PC-3 (cell line): ENCODE measurements around the gene SKOR1. TPM values are rescaled to one million over a fixed set of nuclear protein-coding genes. Genes with fewer than 3 reads are reported as not detected.

Experiments
- ATAC-seq: fragments of 200-7000 bp; cut with Tn5 transposase; 2 replicates; pipeline ENCODE4 v1.9.1; 2020; ENCODE audit warnings: mild to moderate bottlenecking, moderate library complexity
- BruUV-seq: library from RNA; stranded (reverse); fragments of 400-500 nt; replicated peaks from 2 replicates; lab custom pipeline; 2021; lab: Mats Ljungman, UMichigan
- CTCF ChIA-PET: fragments of 300-600 bp; sonication (Branson Sonifier 250); formaldehyde crosslinking; loops from one replicate; lab custom pipeline; 2022; ENCODE audit warnings: antibody characterized with exemption; lab: Charles Lee
- POLR2A ChIA-PET: fragments of 300-600 bp; sonication (Branson Sonifier 250); formaldehyde crosslinking; loops from one replicate; lab custom pipeline; 2022; ENCODE audit warnings: antibody characterized with exemption; ENCODE audit not compliant: unreplicated experiment; lab: Charles Lee
- DNase-seq: peaks from one replicate; pipeline ENCODE4 v3.0.0-alpha.2; 2015
- H2AFZ ChIP-seq: fragments of 300-600 bp; sonication (generic); 2 replicates; pipeline ENCODE4 v1.6.0; 2016; ENCODE audit warnings: antibody characterized with exemption, low read length
- H3F3A ChIP-seq: fragments of 300-600 bp; sonication (generic); one replicate; pipeline ENCODE4 v1.6.0; 2017; ENCODE audit warnings: antibody characterized with exemption, low read length, control low read depth, mild to moderate bottlenecking; ENCODE audit not compliant: unreplicated experiment
- H3K27ac ChIP-seq: fragments of 300-600 bp; sonication (generic); 2 replicates; pipeline ENCODE4 v1.5.1; 2016; ENCODE audit warnings: mild to moderate bottlenecking, low read length
- H3K27me3 ChIP-seq: fragments of 300-600 bp; sonication (generic); 2 replicates; pipeline ENCODE4 v1.6.1; 2016; ENCODE audit warnings: low read length, mixed read lengths
- H3K36me3 ChIP-seq: fragments of 300-600 bp; sonication (generic); 2 replicates; pipeline ENCODE4 v1.6.1; 2016; ENCODE audit warnings: low read depth, mixed run types, low read length, mixed read lengths
- H3K4me1 ChIP-seq: fragments of 300-600 bp; sonication (generic); 2 replicates; pipeline ENCODE4 v1.5.1; 2016; ENCODE audit warnings: low read length; ENCODE audit not compliant: insufficient read depth
- H3K4me2 ChIP-seq: fragments of 300-600 bp; sonication (generic); 2 replicates; pipeline ENCODE4 v1.6.0; 2016; ENCODE audit warnings: low read length
- H3K4me3 ChIP-seq: fragments of 300-600 bp; sonication (generic); 2 replicates; pipeline ENCODE4 v1.5.1; 2016; ENCODE audit warnings: mild to moderate bottlenecking, low read length, mixed read lengths
- H3K79me2 ChIP-seq: fragments of 300-600 bp; sonication (generic); 2 replicates; pipeline ENCODE4 v1.6.1; 2017; ENCODE audit warnings: low read length, mixed read lengths
- H3K9ac ChIP-seq: fragments of 300-600 bp; sonication (generic); 2 replicates; pipeline ENCODE4 v1.6.0; 2016; ENCODE audit warnings: mild to moderate bottlenecking, low read length
- H3K9me2 ChIP-seq: fragments of 300-600 bp; sonication (generic); replicated peaks from 2 replicates; pipeline ENCODE4 v1.6.1; 2016; ENCODE audit warnings: mixed run types, low read length, mixed read lengths
- H3K9me3 ChIP-seq: fragments of 300-600 bp; sonication (generic); 2 replicates; pipeline ENCODE4 v1.6.1; 2016; ENCODE audit warnings: low read length, mixed read lengths
- H4K20me1 ChIP-seq: fragments of 300-600 bp; sonication (generic); 2 replicates; pipeline ENCODE4 v1.6.1; 2016; ENCODE audit warnings: low read length, mixed read lengths
- EZH2 ChIP-seq: fragments of 300-600 bp; sonication (generic); IDR thresholded peaks from one replicate; pipeline ENCODE4 v1.6.1; 2017; ENCODE audit warnings: antibody characterized with exemption, mild to moderate bottlenecking, low read length; ENCODE audit not compliant: unreplicated experiment
- EZH2phosphoT487 ChIP-seq: fragments of 300-600 bp; sonication (generic); IDR thresholded peaks from 2 replicates; pipeline ENCODE4 v1.6.1; 2018; ENCODE audit warnings: mild to moderate bottlenecking, antibody characterized with exemption, low read length, borderline replicate concordance
- intact Hi-C: fragments of 100-400 bp; cut with micrococcal nuclease; formaldehyde crosslinking; loops from 2 replicates; pipeline ENCODE4 v1.9.0; 2023
- total RNA-seq: library from RNA; depleted of rRNA; stranded (reverse); fragments of >200 nt; gene quantifications from 2 replicates; pipeline ENCODE4 v1.2.3, GENCODE V29; 2014
- TF ChIP-seq, protein P1 (sequence below): fragments of 300-600 bp; sonication (generic); conservative IDR thresholded peaks from 2 replicates; pipeline ENCODE4 v1.5.1; 2017; ENCODE audit warnings: antibody characterized with exemption, low read depth, mild to moderate bottlenecking, low read length

Gene SKOR1
- total RNA-seq, 1 experiment from 2014 or later = 0.11 TPM

- Histone ChIP-seq H3K79me2 (no peaks in the 10 kb centered on the region), H3K36me3 (no peaks in the 10 kb centered on the region), H3K4me3 (no peak overlapping the region), H3K4me1 (no peaks in the 10 kb centered on the region), H4K20me1 (no peaks in the 10 kb centered on the region), H3K9me3 (no peaks in the 10 kb centered on the region), H3K9me2 (no peaks in the 10 kb centered on the region), H3K4me2 (no peak overlapping the region), H3F3A (no peaks in the 10 kb centered on the region), H2AFZ (no peak overlapping the region), H3K27me3 (peaks cover 41% of the 10 kb centered on the region), H3K27ac (no peak overlapping the region), H3K9ac (no peak overlapping the region)
- ChIA-PET POLR2A (no interaction called here), CTCF (interaction anchor here (1.4 kb wide), 1 partner anchor 323 kb away, joined by 3 read pairs; no protein-coding TSS in a partner anchor)
- no peak for DNase-seq
- TF ChIP-seq EZH2phosphoT487 (no peak), EZH2 (no peak)
- TF ChIP-seq, protein P1, sequence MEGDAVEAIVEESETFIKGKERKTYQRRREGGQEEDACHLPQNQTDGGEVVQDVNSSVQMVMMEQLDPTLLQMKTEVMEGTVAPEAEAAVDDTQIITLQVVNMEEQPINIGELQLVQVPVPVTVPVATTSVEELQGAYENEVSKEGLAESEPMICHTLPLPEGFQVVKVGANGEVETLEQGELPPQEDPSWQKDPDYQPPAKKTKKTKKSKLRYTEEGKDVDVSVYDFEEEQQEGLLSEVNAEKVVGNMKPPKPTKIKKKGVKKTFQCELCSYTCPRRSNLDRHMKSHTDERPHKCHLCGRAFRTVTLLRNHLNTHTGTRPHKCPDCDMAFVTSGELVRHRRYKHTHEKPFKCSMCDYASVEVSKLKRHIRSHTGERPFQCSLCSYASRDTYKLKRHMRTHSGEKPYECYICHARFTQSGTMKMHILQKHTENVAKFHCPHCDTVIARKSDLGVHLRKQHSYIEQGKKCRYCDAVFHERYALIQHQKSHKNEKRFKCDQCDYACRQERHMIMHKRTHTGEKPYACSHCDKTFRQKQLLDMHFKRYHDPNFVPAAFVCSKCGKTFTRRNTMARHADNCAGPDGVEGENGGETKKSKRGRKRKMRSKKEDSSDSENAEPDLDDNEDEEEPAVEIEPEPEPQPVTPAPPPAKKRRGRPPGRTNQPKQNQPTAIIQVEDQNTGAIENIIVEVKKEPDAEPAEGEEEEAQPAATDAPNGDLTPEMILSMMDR = no peak
- no peak for ATAC-seq
- BruUV-seq = no TSS peak
- intact Hi-C loops = no loop called here
These were observed 926 bp upstream of the SKOR1 start for GRCh38 chr15:67824197-67824968.

DNA sequence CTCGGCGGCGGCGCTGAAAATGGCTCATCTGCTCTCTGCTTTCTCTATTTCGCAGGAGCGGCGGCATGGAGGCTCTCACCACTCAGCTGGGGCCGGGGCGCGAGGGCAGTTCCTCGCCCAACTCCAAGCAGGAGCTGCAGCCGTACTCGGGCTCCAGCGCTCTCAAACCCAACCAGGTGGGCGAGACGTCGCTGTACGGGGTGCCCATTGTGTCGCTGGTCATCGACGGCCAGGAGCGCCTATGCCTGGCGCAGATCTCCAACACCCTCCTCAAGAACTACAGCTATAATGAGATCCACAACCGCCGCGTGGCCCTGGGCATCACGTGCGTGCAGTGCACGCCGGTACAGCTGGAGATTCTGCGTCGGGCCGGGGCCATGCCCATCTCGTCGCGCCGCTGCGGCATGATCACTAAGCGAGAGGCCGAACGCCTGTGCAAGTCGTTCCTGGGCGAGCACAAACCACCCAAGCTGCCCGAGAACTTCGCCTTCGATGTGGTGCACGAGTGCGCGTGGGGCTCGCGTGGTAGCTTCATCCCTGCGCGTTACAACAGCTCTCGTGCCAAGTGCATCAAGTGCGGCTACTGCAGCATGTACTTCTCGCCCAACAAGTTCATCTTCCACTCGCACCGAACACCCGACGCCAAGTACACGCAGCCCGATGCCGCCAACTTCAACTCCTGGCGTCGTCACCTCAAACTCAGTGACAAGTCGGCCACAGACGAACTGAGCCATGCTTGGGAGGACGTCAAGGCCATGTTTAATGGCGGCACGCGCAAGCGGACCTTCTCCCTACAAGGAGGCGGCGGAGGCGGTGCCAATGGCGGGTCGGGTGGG is 790 bp downstream of the SKOR1 start:
- intact Hi-C loops = no loop called here
- ChIA-PET POLR2A (no interaction called here), CTCF (no interaction called here)
- Histone ChIP-seq H3K27me3 (peaks cover 40% of the 10 kb centered on the region), H3K27ac (no peak overlapping the region), H2AFZ (no peak overlapping the region), H3K4me1 (no peaks in the 10 kb centered on the region), H3K9ac (no peak overlapping the region), H3K79me2 (no peaks in the 10 kb centered on the region), H3K4me3 (no peak overlapping the region), H3K4me2 (no peak overlapping the region), H3F3A (no peaks in the 10 kb centered on the region), H3K9me2 (no peaks in the 10 kb centered on the region), H3K36me3 (no peaks in the 10 kb centered on the region), H3K9me3 (no peaks in the 10 kb centered on the region), H4K20me1 (no peaks in the 10 kb centered on the region)
- BruUV-seq = no TSS peak
- ATAC-seq = no peak
- DNase-seq = no peak
- TF ChIP-seq EZH2 = no peak

- H3K9me2 ChIP-seq = no peaks in the 10 kb centered on the region
- TF ChIP-seq, protein P1 = no peak
- TF ChIP-seq EZH2phosphoT487 (no peak), EZH2 (no peak)
- no peak for ATAC-seq
- H2AFZ ChIP-seq = no peak overlapping the region
- H3K4me1 ChIP-seq = no peaks in the 10 kb centered on the region
- no peak overlapping the region for H3K27ac ChIP-seq
- intact Hi-C loops = no loop called here
- H3K4me3 ChIP-seq = no peak overlapping the region
- BruUV-seq = no TSS peak
- H3K9ac ChIP-seq = no peak overlapping the region
- no peak overlapping the region for H3K4me2 ChIP-seq
- no peaks in the 10 kb centered on the region for H3K79me2 ChIP-seq
- H3K36me3 ChIP-seq = no peaks in the 10 kb centered on the region
- no peaks in the 10 kb centered on the region for H3F3A ChIP-seq
- H3K27me3 ChIP-seq = peaks cover 32% of the 10 kb centered on the region
- ChIA-PET POLR2A (no interaction called here), CTCF (no interaction called here)
- no peaks in the 10 kb centered on the region for H4K20me1 ChIP-seq
- DNase-seq = no peak
- H3K9me3 ChIP-seq = no peaks in the 10 kb centered on the region
These were observed 1.6 kb downstream of the SKOR1 start for GRCh38 chr15:67826717-67827561.
